SK-N-SH (cell line): ENCODE results near the gene DLX5. TPM values are rescaled to one million over a fixed set of nuclear protein-coding genes. Genes with fewer than 3 reads are reported as not detected.

Experiments
- CTCF ChIA-PET: fragments of 300-600, 350-600 bp; formaldehyde crosslinking; extraction: SDS; loops from one replicate; lab custom pipeline; 2021; lab: Yijun Ruan, JAX
- POLR2A ChIA-PET: fragments of 350-600 bp; sonication (Branson Sonifier 250); formaldehyde crosslinking; extraction: SDS; loops from one replicate; lab custom pipeline; 2020; ENCODE audit warnings: antibody characterized with exemption, inconsistent platforms; lab: Yijun Ruan, JAX
- DNase-seq: peaks from one replicate; pipeline ENCODE4 v3.0.0; 2012
- H2AFZ ChIP-seq: fragments of 200-600 bp; sonication (generic); 2 replicates; pipeline ENCODE4 v1.8.1; 2016; ENCODE audit warnings: antibody characterized with exemption, mild to moderate bottlenecking, low read depth
- H3F3A ChIP-seq: fragments of 200-600 bp; sonication (generic); replicated peaks from 2 replicates; pipeline ENCODE3; 2016; ENCODE audit warnings: antibody characterized with exemption, mild to moderate bottlenecking; ENCODE audit not compliant: insufficient read depth
- H3K27ac ChIP-seq, 2 experiments: fragments of 200-500 bp in 1 of 2; fragments of 200-600 bp in 1 of 2; sonication (Bioruptor generic) in 1 of 2; sonication (generic), shearing (Covaris generic) in 1 of 2; 2 replicates each; pipeline versions ENCODE4 v1.5.1 to v1.6.1; 2014 to 2016; ENCODE audit warnings: low read depth in 2 of 2, inconsistent platforms in 1 of 2, low read length in 1 of 2, mild to moderate bottlenecking in 1 of 2, mixed read lengths in 1 of 2
- H3K27me3 ChIP-seq: fragments of 200-600 bp; sonication (generic), shearing (Covaris generic); 2 replicates; pipeline ENCODE4 v1.6.1; 2016; ENCODE audit warnings: mixed run types; ENCODE audit not compliant: insufficient read depth
- H3K36me3 ChIP-seq, 2 experiments: fragments of 200-500 bp in 1 of 2; fragments of 200-600 bp in 1 of 2; sonication (Bioruptor generic) in 1 of 2; sonication (generic) in 1 of 2; replicated peaks in 1 of 2; 2 replicates each; pipeline versions ENCODE3 to v1.5.1; 2014 to 2016; ENCODE audit warnings: low read length in 1 of 2, mild to moderate bottlenecking in 1 of 2; ENCODE audit not compliant: insufficient read depth in 2 of 2, control insufficient read depth in 1 of 2
- H3K4me1 ChIP-seq, 2 experiments: fragments of 200-500 bp in 1 of 2; fragments of 200-600 bp in 1 of 2; sonication (Bioruptor generic) in 1 of 2; sonication (generic), shearing (Covaris generic) in 1 of 2; 2 replicates each; pipeline versions ENCODE4 v1.5.1 to v1.6.1; 2014 to 2016; ENCODE audit warnings: low read depth in 1 of 2, low read length in 1 of 2, mixed run types in 1 of 2; ENCODE audit not compliant: insufficient read depth in 2 of 2, control insufficient read depth in 1 of 2
- H3K4me2 ChIP-seq: fragments of 200-600 bp; sonication (generic), shearing (Covaris generic); 2 replicates; pipeline ENCODE4 v1.6.1; 2017; ENCODE audit warnings: mixed run types
- H3K4me3 ChIP-seq, 2 experiments: fragments of 200-500 bp in 1 of 2; fragments of 200-600 bp in 1 of 2; sonication (Bioruptor generic) in 1 of 2; sonication (generic), shearing (Covaris generic) in 1 of 2; 2 replicates each; pipeline versions ENCODE4 v1.5.1 to v1.8.1; 2014 to 2016; ENCODE audit warnings: low read depth in 2 of 2, inconsistent platforms in 1 of 2, low read length in 1 of 2, mild to moderate bottlenecking in 1 of 2, mixed read lengths in 1 of 2, moderate library complexity in 1 of 2
- H3K79me2 ChIP-seq: fragments of 200-600 bp; sonication (generic); 2 replicates; pipeline ENCODE4 v1.8.1; 2017; ENCODE audit warnings: mild to moderate bottlenecking; ENCODE audit not compliant: insufficient read depth
- H3K9ac ChIP-seq: fragments of 200-600 bp; sonication (generic); 2 replicates; pipeline ENCODE4 v1.6.1; 2017; ENCODE audit warnings: mixed run types
- H3K9me2 ChIP-seq: fragments of 200-600 bp; sonication (generic); 2 replicates; pipeline ENCODE4 v1.6.1; 2017; ENCODE audit warnings: mixed run types
- H3K9me3 ChIP-seq: fragments of 200-600 bp; sonication (generic); 2 replicates; pipeline ENCODE4 v1.6.1; 2017; ENCODE audit warnings: mixed run types, mild to moderate bottlenecking, moderate library complexity
- H4K20me1 ChIP-seq: fragments of 200-600 bp; sonication (generic); 2 replicates; pipeline ENCODE4 v1.6.1; 2017; ENCODE audit warnings: mild to moderate bottlenecking, mixed run types; ENCODE audit not compliant: insufficient read depth
- CHD2 ChIP-seq: fragments of 150-350 bp; IDR thresholded peaks from 2 replicates; pipeline ENCODE4 v1.6.1; 2018; ENCODE audit warnings: low read length; ENCODE audit not compliant: partially characterized antibody
- FOXM1 ChIP-seq: IDR thresholded peaks from 2 replicates; pipeline ENCODE4 v1.4.0; 2012; ENCODE audit warnings: low read depth, mild to moderate bottlenecking
- IRF3 ChIP-seq: fragments of 150-350 bp; IDR thresholded peaks from 2 replicates; pipeline ENCODE4 v1.6.1; 2016; ENCODE audit warnings: mild to moderate bottlenecking, low read depth, low read length
- JUND ChIP-seq: IDR thresholded peaks from 2 replicates; pipeline ENCODE4 v1.4.0; 2012
- MAX ChIP-seq: IDR thresholded peaks from 2 replicates; pipeline ENCODE4 v1.4.0; 2012; ENCODE audit warnings: low read depth
- MEF2A ChIP-seq: IDR thresholded peaks from 2 replicates; pipeline ENCODE4 v1.4.0; 2012; ENCODE audit warnings: low read depth, borderline replicate concordance
- MXI1 ChIP-seq: IDR thresholded peaks from 2 replicates; pipeline ENCODE4 v1.6.1; 2012; ENCODE audit warnings: mild to moderate bottlenecking, low read depth, low read length, improper control_type of control experiment
- NFIC ChIP-seq: IDR thresholded peaks from 2 replicates; pipeline ENCODE4 v1.4.0; 2012; ENCODE audit warnings: borderline replicate concordance
- NRF1 ChIP-seq: IDR thresholded peaks from 2 replicates; pipeline ENCODE4 v1.6.1; 2012; ENCODE audit warnings: low read depth, mild to moderate bottlenecking, low read length
- POLR2AphosphoS5 ChIP-seq: IDR thresholded peaks from 2 replicates; pipeline ENCODE4 v1.6.1; 2012; ENCODE audit warnings: low read depth, low read length
- RAD21 ChIP-seq: IDR thresholded peaks from 2 replicates; pipeline ENCODE4 v1.6.1; 2012; ENCODE audit warnings: mild to moderate bottlenecking, low read length
- RCOR1 ChIP-seq: fragments of 150-350 bp; IDR thresholded peaks from 2 replicates; pipeline ENCODE4 v1.6.1; 2017; ENCODE audit warnings: antibody characterized with exemption, low read length
- REST ChIP-seq: IDR thresholded peaks from 2 replicates; pipeline ENCODE4 v1.6.1; 2012; ENCODE audit warnings: mild to moderate bottlenecking, low read depth, low read length, moderate library complexity
- RFX5 ChIP-seq: IDR thresholded peaks from 2 replicates; pipeline ENCODE4 v1.6.1; 2012; ENCODE audit warnings: mild to moderate bottlenecking, improper control_type of control experiment, low read length
- RXRA ChIP-seq: IDR thresholded peaks from 2 replicates; pipeline ENCODE4 v1.4.0; 2012; ENCODE audit warnings: low read depth, mild to moderate bottlenecking, borderline replicate concordance
- SIN3A ChIP-seq: IDR thresholded peaks from 2 replicates; pipeline ENCODE4 v1.6.1; 2012; ENCODE audit warnings: low read depth, mild to moderate bottlenecking, low read length, moderate library complexity, borderline replicate concordance
- TCF12 ChIP-seq: IDR thresholded peaks from 2 replicates; pipeline ENCODE4 v1.4.0; 2012
- TEAD4 ChIP-seq: IDR thresholded peaks from 2 replicates; pipeline ENCODE4 v1.4.0; 2012; ENCODE audit warnings: mild to moderate bottlenecking, borderline replicate concordance; ENCODE audit not compliant: insufficient read depth
- USF1 ChIP-seq: IDR thresholded peaks from 2 replicates; pipeline ENCODE4 v1.4.0; 2012; ENCODE audit warnings: low read depth, borderline replicate concordance
- WGBS: methylation state at CpG from one replicate; pipeline ENCODE4 v1.1.6; 2017; ENCODE audit warnings: low lambda C conversion rate; 5-methylcytosine and 5-hydroxymethylcytosine counted together
- polyA plus RNA-seq, 3 experiments: library from polyadenylated mRNA; depleted of rRNA; stranded (reverse); fragments of >200 nt; gene quantifications; 2 replicates each; pipeline ENCODE4 v1.2.3, GENCODE V29; 2012
- TF ChIP-seq, protein P1 (sequence below): fragments of 200-600 bp; sonication (generic); IDR thresholded peaks from 2 replicates; pipeline ENCODE4 v1.6.1; 2017; ENCODE audit warnings: antibody characterized with exemption, mild to moderate bottlenecking, moderate library complexity

Gene DLX5
- polyA plus RNA-seq, 1 of the 3 experiments (the other 2 are of a cell fraction), result not detected

- CTCF ChIA-PET, result interaction anchor here (1.6 kb wide), 1 partner anchor 12 kb away, joined by 6 read pairs; the partner anchor contains the start of gene DLX6
- H3K4me2 ChIP-seq, result no peak overlapping the region
- TF ChIP-seq RFX5, result no peak
- no peak for TF ChIP-seq USF1
- no peak for TF ChIP-seq NFIC
- TF ChIP-seq IRF3, result no peak
- no peak for TF ChIP-seq MXI1
- no peak for TF ChIP-seq RXRA
- no peak for TF ChIP-seq TCF12
- TF ChIP-seq TEAD4, result no peak
- TF ChIP-seq SIN3A, result no peak
- TF ChIP-seq RCOR1, result no peak
- TF ChIP-seq JUND, result no peak
- TF ChIP-seq MAX, result no peak
- TF ChIP-seq NRF1, result no peak
- no peak for TF ChIP-seq REST
- TF ChIP-seq, protein P1, sequence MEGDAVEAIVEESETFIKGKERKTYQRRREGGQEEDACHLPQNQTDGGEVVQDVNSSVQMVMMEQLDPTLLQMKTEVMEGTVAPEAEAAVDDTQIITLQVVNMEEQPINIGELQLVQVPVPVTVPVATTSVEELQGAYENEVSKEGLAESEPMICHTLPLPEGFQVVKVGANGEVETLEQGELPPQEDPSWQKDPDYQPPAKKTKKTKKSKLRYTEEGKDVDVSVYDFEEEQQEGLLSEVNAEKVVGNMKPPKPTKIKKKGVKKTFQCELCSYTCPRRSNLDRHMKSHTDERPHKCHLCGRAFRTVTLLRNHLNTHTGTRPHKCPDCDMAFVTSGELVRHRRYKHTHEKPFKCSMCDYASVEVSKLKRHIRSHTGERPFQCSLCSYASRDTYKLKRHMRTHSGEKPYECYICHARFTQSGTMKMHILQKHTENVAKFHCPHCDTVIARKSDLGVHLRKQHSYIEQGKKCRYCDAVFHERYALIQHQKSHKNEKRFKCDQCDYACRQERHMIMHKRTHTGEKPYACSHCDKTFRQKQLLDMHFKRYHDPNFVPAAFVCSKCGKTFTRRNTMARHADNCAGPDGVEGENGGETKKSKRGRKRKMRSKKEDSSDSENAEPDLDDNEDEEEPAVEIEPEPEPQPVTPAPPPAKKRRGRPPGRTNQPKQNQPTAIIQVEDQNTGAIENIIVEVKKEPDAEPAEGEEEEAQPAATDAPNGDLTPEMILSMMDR, result no peak
- TF ChIP-seq MEF2A, result no peak
- no peak for TF ChIP-seq RAD21
- TF ChIP-seq FOXM1, result no peak
- TF ChIP-seq CHD2, result no peak
- no peak for TF ChIP-seq POLR2AphosphoS5
- TF ChIP-seq, all 33 proteins: peak for 0
- WGBS, result 80% methylated on average over 27 of the region's 27 CpGs
- Histone ChIP-seq H4K20me1 (no peaks in the 10 kb centered on the region), H3K9me3 (no peaks in the 10 kb centered on the region), H3K9ac (no peak overlapping the region), H3K27me3 (peaks cover 4% of the 10 kb centered on the region; the same call in 1 of the 2 replicates), H3K4me1 (no peaks in the 10 kb centered on the region; a peak in 1 of 4 replicates), H3K79me2 (no peaks in the 10 kb centered on the region), H3K4me3 (no peak overlapping the region), H3K27ac (no peak overlapping the region), H3K36me3 (no peaks in the 10 kb centered on the region), H3F3A (no peaks in the 10 kb centered on the region), H2AFZ (no peak overlapping the region), H3K9me2 (no peaks in the 10 kb centered on the region)
- DNase-seq, result no peak
- POLR2A ChIA-PET, result no interaction called here
Observed at GRCh38 chr7:96993094-96993865, 31.4 kb downstream of the DLX5 start.
